GM18526 (cell line): ENCODE data around the gene CPLANE1.

ENCODE experiments used
- POLR2A ChIP-seq: IDR thresholded peaks from 3 replicates; pipeline ENCODE4 v1.6.1; 2011; ENCODE audit not compliant: insufficient read length; ENCODE audit errors: extremely low read depth

Gene CPLANE1

DNA sequence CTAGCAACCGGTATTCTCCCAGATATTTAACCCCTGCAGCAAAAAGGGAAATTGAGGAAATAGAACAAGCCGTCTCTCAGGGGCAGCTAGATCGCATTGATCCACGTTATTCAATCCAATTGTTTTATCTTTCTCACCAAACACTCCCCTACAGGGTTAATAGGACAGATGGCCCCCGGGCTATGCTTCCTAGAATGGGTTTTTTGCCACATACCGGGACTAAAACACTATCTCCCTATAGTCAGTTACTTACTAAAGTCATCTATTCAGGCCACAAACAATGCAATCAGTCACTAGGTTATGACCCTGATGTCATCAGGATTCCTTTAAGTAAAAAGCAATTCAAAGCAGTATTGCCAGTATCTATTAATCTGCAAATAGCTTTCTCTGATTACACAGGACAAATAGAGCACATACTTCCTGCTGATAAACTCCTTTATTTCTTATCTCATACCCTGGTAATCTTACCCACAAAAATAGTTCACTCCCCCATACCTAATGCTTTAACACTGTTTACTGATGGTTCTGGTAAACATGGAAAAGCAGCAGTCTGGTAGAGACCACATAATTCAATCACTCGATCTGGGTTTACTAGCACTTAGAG lies 159.0 kb downstream of the CPLANE1 start:
- no peak for TF ChIP-seq POLR2A

DNA sequence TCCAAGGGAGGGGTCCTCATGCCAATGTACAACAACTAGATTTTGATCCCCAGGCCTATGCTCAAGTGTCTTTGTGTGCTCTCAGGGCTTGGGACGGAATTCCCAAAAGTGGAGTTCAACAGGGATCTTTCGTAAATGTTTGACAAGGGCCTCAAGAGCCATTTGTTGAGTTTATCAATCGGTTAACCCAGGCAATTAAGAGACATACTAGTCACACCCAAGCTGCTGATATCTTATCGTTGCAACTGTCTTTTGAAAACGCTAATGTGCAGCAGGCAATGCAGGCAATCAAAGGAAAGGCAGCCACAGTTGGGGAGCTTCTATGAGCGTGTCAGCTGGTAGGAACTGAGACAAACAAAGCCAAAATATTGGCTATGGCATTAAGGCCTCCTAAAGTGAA lies 161.2 kb downstream of the CPLANE1 start:
- no peak for TF ChIP-seq POLR2A

DNA sequence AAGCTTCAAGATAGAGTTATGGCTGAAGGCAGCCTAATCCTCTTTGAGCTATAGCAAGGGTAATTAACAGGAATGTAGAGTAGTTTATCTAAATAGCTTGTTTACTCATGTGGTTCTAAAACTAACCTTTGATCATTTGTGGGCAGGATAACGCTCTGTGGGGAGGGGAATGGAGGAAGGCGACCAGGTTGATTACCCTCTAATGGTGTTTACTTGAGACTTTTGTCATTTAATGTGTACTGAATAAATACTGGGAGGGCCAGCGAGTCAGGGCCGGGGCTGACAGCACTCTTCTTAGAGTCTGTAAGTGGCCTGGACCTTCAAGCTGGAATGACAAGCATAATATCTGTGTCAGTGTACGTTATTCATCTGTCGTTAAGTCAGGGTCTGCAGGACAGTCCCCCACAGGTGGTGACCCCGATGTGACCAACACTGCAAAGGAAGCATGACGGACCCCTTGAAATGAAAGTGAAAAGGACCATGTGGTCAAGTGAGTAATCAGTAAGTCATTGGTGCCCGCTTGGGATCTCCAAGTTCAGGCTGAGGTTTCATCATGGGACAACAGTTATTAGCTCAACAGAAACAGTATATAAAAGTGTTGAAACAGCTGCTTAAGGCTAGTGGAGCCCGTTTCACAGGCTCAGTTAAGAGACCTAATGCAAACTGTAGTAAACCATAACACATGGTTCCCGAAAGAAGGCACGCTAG lies 162.6 kb downstream of the CPLANE1 start:
- TF ChIP-seq POLR2A = no peak

DNA sequence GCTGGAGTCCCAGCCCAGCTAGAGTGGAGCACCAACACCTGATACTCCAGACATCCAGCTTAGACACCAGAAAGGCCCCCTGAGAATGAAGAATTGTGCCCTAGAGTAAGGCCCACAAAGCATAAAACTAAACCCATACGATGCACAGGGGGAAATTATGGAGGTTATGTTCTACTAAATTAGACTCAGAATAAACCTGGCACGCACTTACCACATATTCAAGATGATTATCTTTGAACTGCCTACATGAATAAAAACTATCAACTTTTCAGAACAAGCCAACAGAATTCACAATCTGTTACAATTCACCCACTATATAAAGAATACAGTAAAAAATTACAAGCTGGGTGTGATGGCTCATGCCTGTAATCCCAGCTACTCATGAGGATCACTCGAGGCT lies 168.5 kb downstream of the CPLANE1 start:
- no peak for TF ChIP-seq POLR2A

DNA sequence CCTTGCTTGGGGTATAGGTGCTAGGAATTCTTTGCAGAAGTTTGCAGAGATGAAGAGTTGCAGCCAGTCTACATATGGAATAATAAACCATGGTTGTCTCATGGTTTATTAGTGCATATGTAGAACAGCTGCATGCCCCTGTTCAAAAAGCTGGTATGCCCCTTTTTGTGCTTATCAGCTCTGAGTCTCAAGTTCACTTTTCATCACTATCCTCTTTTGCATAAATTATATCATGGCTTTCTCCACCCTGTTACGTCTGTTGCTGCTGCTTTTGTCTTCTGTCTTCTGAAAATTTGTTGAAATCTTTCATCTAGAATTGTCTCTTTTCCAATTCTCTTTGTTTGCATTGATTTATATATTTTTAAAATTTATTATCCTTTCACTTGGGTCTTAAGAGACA lies 172.0 kb downstream of the CPLANE1 start:
- TF ChIP-seq POLR2A = no peak

DNA sequence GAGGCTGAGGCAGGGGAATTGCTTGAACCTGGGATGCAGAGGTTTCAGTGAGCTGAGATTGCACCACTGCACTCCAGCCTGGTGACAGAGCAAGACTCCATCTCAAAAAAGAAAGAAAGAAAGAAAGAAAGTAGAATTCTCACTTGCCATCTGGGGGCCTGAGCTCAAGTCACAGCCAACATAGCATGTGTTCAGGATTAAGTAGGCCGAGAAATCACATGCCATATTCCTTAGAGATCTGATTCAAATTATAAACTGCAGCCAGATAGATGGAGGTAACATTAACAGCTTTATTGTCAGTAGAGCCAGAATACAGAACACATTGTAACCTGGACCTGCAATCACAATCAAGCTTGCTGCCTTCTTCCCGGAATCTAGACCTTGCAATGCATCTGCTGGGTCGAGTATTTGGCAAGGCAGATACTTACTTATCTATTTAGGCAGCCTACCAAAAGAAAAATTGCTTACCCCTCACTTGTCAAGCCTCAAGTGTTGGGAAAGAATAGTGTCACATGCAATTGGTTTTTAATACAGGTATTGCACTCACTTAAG lies 173.7 kb downstream of the CPLANE1 start:
- TF ChIP-seq POLR2A = no peak

DNA sequence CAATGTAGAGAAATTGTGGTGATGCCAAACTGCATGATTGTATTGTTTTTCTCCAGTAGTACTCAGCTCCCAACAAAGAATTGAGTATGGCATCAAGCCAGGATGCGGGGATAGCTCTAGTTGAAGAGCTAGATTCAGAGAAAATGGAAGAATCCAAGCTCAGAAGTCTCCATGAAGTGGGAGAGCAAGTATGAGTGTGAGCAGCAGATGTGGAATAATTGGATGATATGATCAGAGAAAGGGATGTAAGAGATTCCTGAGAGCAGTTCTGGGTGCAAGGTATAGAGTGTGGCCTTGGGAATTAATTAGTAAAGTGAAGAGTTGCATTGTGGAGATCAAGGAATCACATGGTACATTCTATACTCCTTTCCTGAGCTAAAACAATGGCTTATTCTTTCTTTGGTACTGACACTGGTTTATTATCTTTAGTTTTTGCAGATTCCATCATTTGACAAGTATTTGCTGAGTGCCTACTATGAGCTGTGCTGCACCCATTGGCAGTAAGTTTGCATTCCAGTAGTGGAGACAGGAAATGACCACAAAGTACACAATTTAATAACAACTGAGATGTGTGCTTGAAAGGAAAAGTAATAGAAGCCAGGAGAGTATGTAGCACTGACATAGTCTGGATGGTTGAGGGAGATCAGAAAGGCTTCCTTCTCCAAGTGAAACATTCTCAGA lies 177.1 kb downstream of the CPLANE1 start:
- no peak for TF ChIP-seq POLR2A

DNA sequence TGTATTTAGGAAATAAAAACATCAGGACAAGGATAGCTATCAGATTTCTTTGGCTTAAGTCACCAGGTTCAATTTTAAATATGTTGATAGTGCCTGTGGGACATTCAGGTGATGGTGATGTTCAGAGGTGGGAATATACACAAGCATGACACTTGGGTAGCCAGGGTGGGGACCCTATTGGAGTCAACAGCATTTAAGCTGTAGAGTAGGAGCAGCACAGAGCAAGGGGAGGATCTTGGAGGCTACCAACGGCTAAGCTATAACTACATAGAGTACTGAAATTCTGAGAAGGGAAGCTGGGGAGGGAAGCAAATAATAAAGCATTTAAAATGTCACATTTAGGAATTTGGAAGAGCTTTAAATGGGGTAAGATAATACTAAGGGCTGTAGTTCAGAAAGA lies 177.7 kb downstream of the CPLANE1 start:
- TF ChIP-seq POLR2A = no peak

DNA sequence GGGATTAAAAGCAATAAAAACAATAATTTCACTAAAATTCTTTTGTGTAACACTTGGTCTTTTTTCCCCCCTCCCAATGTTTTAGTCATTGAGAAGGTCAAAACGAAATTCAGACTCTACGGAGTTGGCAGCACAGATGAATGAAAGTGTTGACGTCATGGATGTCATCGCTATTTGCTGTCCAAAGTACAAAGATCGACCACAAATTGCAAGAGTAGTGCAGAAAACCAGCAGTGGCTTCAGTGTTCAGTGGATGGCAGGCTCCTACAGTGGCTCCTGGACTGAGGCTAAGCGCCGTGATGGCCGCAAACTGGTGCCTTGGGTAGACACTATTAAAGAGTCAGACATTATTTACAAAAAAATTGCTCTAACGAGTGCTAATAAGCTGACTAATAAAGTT lies 184.7 kb downstream of the CPLANE1 start:
- TF ChIP-seq POLR2A = no peak

DNA sequence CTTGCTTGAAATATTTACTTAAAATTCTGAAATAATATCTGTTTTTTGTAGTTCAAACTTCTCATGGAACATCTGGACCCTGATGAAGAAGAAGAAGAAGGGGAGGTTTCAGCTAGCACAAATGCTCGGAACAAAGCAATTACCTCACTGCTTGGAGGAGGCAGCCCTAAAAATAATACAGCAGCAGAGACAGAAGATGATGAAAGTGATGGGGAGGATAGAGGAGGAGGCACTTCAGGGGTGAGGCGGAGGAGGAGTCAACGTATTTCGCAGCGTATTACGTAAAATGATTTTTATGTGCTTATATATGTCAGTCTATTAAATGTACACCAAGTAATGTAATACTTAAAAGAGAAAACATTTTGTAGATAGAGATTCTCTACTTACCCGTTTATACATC lies 185.4 kb downstream of the CPLANE1 start:
- TF ChIP-seq POLR2A = no peak

DNA sequence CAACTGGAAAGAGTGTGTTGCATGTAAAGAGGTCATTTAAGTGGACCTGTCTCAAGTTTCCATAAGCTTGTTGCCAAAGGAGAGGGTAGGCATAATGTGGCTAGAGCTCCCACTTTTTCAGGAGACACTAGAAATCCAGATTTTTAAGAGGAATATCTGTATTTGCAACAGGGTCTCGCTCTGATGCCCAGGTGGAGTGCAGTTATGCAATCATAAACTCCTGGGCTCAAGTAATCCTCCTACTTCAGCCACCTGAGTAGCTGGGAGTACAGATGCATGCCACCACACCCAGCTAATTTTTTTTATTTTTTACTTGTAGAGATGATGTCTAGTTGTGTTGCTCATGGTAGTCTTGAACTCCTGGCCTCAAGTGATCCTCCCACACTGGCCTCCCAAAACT lies 189.1 kb downstream of the CPLANE1 start:
- TF ChIP-seq POLR2A = no peak

DNA sequence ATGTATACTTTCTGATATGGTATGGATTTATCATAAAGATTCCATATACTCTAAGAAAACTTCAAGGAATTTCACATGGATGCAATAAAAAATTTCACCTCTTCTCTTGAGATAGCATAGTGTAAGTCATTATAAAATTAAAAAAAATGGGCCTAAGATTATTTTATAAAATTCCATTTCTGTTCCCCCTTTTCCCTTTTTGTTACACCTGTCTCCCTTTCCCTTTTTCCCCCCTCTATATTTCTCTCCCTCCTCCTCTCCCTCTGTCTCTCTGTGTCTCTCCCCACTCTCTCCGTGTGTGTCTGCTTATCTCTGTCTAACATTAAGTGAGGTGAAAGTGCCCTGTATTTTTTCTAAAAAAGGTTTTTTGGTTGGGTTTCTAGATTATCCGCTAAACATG lies 192.4 kb downstream of the CPLANE1 start:
- no peak for TF ChIP-seq POLR2A
